ENCODE measurements around the gene BLMH.

BLMH gene

DNA sequence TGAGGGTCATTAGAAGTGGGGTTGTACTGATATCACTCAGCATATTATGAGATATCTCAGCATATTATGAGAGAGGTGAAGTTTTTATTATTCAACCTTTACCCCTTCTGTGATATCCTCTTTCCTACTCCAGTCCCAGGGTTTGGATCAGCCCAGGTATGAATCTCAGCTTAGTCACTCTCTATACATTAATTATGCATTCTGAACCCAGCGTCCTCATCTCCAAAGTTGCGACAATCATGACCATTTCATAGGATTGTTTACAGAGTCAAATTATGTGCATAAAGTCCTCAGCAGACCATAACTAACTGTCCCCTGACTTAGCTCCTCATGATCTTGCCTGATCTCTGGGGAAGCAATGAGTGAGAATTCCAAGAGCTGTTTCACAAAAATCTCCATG, 20.5 kb upstream of the BLMH start:
- DNase-seq: no peak

DNA sequence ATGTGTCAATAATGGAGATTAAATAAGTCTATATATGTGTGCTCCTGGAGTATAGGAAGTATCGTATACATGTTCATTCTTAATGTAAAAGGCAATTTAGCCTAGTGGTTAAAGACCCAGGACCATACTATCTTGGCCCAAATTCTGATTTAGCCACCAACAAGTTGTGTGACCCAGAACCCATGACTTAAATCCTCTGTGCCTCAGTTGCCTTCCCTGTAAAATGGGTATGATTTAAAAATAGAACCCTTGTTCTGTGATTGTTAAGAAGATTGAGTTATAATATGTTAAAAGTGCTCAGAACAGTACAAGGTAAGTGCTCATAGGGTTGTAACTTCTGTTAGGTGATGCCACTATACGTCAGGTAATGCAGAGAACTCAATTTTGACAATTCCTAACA, 18.8 kb upstream of the BLMH start:
- DNase-seq: no peak

DNA sequence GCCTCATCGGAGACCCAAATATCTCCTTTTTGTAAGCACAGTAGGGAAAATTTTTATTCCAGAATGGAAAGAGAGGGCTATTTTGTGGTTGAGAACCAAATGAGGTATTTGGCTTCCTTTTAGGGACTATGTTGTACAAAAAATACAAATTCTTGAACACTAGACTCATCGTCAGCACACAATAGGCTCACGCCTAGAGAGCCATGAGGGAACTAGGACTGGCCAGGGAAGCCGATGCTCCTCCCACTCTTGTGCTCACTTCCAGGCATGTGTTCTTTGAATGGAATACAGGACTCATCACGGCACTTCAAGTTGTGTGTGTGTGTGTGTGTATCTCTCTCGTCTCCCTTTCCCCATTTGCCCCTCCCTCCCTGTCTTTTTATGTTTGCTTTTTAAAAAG, 17.8 kb upstream of the BLMH start:
- no peak for DNase-seq

GRCh38 chr17:30308406-30308805, 16.7 kb upstream of the BLMH start:
- DNase-seq: no peak

GRCh38 chr17:30304778-30305177, 13.0 kb upstream of the BLMH start:
- no peak for DNase-seq

DNA sequence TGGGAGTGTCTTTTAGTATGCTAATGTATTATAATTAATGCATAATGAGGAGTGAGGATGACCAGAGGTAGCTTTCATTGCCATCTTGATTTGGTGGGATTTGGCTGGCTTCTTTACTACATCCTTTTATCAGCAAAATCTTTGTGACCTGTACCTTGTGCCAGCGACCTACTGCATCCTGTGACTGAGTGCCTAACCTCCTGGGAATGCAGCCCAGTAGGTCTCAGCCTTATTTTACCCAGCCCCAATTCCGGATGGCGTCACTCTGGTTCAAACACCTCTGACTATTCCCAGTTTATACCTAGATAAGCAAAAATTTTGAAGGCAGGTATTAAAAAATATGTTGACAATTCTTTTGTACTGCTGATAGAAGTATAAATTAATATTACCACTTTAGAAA, 10.5 kb upstream of the BLMH start:
- DNase-seq: no peak

DNA sequence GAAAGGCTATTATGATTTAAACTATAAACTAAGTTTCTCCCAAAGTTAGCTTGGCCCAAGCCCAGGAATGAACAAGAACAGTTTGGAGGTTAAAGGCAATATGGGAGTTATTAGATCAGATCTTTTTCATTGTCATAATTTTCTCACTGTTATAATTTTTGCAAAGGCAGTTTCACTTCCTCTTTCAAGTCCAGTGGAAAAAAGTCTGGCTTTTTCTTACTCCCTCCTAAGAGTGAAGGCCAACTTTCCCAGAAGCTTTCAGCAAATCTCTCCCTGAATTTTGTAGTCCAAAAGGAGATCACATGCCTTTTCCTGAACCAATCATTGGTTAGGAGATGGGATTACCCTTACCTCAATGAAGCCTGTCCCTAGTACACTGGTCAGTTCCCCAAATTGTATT, 9.1 kb upstream of the BLMH start:
- no peak for DNase-seq

- no peak for DNase-seq
These were observed 7.3 kb upstream of the BLMH start for GRCh38 chr17:30299000-30299399.

- no peak for DNase-seq
These were observed 6.0 kb upstream of the BLMH start for GRCh38 chr17:30297715-30298114.

DNA sequence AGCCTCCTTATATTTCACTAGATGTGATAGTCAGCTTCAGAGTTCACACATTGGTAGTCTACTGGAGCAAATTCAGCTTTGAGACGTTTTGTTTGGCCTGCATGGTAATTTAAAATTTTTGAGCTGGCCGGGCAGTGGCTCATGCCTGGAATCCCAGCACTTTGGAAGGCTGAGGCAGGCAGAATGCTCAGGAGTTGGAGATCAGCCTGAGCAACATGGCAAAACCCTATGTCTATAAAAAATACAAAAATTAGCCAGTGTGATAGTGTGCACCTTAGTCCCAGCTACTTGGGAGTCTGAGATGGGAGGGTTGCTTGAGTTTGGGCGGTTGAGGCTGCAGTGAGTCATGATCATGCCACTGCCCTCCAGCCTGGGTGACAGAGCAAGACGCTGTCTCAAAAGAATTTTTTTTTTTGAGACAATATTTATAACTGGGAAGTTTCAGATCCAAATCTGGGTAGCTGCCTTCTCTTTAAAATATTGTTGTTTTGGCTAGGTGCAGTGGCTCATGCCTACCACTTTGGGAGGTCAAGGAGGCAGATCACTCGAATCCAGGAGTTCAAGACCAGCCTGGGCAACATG, 4.8 kb upstream of the BLMH start:
- DNase-seq: no peak

DNA sequence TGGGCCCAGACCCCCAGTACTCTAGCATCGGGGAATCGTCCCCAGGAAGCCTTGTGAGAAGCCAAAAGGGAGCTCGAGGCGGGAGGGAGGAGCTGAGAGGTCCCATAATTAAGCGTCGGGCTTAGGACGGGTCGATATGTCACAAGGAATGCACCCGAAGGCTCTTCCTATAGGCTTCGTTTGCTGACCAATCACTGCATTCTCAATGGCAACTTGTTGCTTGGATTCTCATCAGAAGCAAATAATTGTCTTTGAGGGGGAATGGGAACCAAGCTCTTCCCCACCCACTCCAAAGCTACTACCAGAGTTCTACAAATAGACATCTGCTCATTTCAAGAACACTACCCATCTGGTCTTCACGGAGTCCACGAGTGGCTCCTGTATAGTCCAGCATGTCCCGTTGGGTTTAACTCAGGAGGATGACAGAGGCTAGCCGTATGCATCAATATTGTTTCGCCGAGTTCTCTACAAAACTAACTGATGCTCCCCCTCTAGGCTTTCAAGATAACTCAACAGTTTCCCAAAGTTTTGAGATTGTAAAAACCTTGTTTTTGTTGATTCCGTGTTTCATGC, 628 bp upstream of the BLMH start:
- DNase-seq: no peak

DNA sequence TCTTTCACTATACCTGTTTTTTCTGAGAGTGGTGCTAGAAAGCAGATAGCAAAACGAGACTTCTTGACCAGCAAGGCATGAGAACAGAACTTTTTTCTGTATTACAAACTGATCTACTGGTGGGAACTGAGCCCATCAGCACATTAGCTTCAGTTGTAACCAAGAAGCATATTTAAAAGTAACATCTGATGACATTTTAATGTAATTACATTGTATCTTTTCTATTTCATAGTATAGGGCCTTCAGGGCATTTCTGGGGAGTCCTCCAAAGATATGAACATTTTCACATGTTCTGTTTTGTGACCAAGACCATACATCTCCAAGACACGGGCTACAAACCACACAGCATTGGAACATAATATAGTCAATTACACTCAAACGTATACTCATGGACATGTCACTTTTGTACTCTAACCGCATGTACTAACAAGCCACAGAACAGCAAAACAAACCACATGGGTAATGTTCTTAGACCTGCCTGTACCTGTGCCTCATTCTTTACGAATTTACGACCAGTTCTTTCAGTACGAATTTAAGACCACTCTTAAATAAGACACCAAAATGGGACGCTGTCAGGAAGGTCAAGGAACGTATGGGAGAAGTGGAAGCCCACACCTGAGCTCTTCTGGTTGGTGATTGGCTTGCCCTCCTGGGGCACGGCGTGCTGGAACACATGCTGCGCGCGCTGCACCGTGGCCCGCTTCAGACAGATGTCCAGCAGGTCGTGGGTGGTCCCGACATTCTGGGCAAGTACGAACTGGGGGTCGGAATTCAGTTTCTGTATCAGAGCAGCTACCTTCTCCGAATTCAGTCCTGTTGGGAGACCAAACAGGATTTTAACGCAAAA, 825 bp downstream of the BLMH start:
- no peak for DNase-seq

GRCh38 chr17:30290077-30290476, 1.7 kb downstream of the BLMH start:
- no peak for DNase-seq

DNA sequence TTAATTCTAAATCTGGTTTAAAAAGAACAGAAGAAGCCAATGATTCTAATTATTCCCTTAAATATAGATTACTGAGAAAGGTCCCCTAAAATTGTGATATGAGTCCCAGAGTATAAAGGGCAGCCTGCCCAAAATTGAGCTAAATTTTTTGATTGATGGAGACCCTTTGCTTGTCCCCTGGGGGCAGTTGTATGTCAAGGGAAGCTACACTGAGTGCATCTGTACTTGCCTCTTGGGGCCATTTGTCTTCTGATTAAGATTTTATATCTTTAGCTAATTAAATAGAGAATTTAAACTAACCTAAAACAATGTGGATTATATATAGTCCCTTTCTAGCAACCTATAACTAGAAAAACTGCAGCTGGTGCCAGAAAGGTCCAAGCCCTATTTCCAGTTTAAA, 12.6 kb downstream of the BLMH start:
- no peak for DNase-seq

DNA sequence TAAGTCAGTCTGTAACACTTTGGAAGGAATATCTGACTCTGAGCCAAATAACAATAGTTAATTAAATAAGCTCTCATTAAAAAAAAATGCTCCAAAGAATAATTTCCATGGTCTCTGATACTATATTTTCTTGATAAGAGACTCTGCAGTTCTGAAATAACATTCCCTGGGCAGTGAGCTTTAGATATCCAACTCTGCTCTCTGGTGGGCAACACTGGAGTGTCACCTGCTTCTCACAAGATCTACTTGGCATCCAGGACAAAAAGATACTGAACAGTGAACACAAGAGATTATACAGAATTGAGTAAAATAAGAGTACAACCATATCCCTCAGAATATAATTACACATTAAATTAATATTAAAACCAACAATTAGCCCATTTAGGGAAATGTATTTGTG, 13.7 kb downstream of the BLMH start:
- DNase-seq: no peak

DNA sequence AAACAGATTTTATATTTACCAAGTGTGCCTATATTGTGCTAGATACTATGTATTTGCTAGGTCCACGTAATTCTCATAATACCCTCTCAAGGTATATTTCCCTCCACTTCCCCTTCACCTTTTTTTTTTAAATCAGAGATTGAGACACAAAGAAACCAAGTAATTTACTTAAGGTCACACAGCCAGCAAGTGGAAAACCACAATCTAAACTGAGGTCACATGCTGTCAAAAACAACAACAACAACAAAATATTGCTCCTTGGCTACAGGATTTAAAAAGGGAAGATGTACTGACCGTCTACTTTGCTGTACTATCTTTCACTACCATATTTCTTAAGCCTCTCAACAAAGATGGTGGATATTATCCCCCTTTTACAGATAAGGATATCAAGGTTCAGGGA, 15.8 kb downstream of the BLMH start:
- no peak for DNase-seq

DNA sequence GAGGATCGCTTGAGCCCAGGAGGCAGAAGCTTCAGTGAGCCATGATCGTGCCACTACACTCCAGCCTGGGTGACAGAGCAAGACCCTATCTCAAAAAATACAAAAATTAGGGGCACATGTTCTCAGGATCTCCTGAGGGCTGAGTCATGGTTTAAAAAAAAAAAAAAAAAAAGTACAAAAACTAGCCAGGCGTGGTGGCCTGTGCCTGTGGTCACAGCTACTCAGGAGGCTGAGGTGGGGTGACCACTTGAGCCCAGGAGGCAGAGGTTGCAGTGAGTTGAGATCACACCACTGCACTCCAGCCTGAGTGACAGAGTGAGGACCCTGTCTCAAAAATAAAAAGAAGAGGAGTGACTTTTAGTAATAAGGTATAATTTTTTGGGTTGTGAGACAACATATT, 16.9 kb downstream of the BLMH start:
- DNase-seq: no peak

- DNase-seq: no peak
These were observed 18.4 kb downstream of the BLMH start for GRCh38 chr17:30273373-30273772.

GRCh38 chr17:30271102-30271501, 20.6 kb downstream of the BLMH start:
- no peak for DNase-seq

DNA sequence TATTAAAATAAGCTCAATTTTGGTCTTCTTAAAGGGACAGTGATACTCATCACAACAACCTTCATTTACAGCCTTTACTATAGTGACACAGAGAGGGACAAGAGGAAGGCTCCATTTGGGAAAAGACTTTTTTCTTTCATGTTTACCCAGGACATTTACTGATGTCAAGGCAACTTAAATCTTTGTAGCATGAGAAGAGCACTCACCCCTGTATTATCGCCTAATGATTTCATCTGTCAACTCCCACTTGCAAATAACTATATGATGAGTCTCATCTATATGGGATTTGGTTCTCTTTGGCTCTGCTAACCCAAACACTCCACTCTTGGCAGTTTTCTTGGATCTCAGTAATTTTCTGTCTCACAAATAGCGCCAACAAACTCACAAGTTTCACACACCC, 24.1 kb downstream of the BLMH start:
- no peak for DNase-seq

DNA sequence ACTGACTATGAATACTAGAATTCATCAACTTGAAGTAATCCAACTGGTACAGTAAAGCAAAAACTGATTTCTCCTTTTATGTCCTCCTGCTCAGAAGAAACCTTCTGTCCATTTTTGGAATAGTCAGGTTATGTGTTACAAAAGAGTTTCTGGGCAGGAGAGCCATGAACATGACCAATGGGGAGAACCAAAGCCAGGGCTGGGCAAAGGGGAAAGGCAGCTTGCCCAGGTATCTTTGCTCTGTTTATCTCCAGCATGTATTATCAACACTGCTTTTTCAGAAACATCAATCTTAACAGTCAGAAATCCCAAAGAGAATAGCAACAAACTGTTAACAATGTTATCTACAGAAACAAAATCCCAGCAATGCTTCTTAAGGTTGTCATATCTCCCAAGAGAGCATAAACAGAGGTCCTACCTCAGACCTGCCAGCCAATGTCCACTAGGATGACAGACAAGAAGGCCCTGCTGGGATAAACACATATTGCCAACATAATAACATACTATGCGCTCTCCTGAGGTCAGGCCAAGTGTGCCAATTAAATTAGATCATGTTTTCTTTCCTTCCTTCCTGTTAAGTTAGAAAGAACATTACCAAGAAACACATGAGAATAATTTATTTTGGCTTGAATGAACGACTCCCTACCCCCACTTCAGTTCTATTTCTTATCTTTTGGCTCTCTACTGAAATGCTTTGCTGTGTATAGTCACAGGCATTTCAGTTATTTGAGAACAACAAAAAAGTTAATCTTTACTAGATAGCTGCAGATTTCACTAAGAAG, 28.0 kb downstream of the BLMH start:
- no peak for DNase-seq

DNA sequence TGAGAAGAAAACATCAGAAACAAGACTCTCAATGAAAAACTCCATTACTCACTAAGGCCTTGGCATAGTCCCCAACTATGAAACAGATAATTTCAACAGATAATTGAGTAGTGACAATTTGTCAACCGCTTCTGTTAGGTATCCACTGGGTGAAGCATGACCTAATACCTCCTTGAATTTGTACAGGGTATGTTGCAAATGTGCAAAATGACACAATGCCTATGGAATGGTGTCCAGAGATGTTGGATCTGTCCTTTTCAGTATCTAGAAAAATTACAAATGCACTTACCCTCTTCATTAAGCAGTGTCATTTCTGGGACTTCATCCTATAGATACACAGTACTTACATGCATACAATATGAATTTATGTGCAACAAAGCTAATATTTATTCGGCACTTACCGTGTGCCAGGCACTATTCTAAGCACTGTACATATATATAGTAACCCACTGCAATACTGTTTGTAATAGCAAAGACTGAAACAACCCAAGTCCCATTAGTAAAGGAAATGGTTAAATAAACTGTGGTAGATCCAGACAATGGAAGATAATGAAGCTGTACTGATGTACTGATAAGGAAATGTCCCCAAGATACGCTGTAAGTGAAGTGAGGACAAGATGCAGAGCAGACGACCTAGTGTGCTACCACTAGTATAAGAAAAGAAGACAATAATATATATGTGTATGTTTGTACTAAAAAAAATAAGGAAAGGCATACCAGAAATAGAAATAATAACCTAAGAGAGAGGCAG, 34.8 kb downstream of the BLMH start:
- no peak for DNase-seq

DNA sequence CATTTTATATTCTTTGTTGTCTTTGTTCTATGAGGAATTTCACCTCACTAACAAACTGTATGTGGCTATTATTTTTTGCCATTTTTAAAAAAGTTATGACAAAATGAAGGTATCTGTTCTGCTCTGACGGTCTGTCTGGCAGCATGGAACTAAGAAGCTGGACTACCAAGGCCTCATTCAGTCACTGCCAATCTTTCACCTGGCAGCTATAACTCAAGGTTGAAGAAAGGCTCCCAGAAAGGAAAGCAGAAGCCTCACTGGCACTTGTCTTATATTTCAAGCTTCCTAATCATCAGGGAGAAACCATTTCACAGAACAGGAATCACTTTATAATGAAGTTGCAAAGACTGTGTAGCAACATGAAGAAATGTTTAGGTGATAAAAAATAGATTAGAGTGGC, 37.6 kb downstream of the BLMH start:
- DNase-seq: no peak
